ENCODE data around the gene U2AF1L4.

GRCh38 chr19:35746531-35746930 lies 1.3 kb upstream of the U2AF1L4 start:
- TF ChIP-seq CTCF (IDR thresholded peaks at IDR 0.05; ENCODE audit: low read depth, low read length), result no peak
- TF ChIP-seq EZH2phosphoT487 (IDR thresholded peaks at IDR 0.05; ENCODE audit: low read depth), result no peak

All from OCI-LY3 (cell line).